ENCODE results near the gene TNIK.

The TNIK gene

GRCh38 chr3:171376596-171376947 lies 83.6 kb downstream of the TNIK start:
- peak overlapping the region; percentile 61 for H3K27ac ChIP-seq (ENCODE audit: low read length, poor library complexity, severe bottlenecking)
- H3K36me3 ChIP-seq (ENCODE audit: control insufficient read depth in 1 of 2, insufficient read depth in 2 of 2, low read depth in 1 of 2, low read length in 2 of 2): no peaks in the 10 kb centered on the region
- no peak overlapping the region for H2AK5ac ChIP-seq (ENCODE audit: low read length, severe bottlenecking)
- no peak overlapping the region for H3K23ac ChIP-seq (ENCODE audit: low read length in 2 of 2)
- no peak overlapping the region for H3K4me2 ChIP-seq (ENCODE audit: low read length, poor library complexity, severe bottlenecking)
- no peaks in the 10 kb centered on the region for H3K27me3 ChIP-seq (ENCODE audit: control insufficient read depth in 1 of 2, insufficient read depth in 1 of 2, low read length in 2 of 2)
- no peak overlapping the region for H2BK5ac ChIP-seq (ENCODE audit: low read depth, low read length, poor library complexity, severe bottlenecking)
- H3K4me1 ChIP-seq (ENCODE audit: control insufficient read depth, insufficient read depth, low read depth, low read length): peaks cover 14% of the 10 kb centered on the region
- no peak overlapping the region for H4K8ac ChIP-seq (ENCODE audit: low read length)
- H3K9ac ChIP-seq (ENCODE audit: low read length): no peak overlapping the region
- no peak overlapping the region for H3K4me3 ChIP-seq (ENCODE audit: insufficient read depth in 1 of 2, low read depth in 1 of 2, low read length in 2 of 2)
- H3K18ac ChIP-seq (ENCODE audit: low read depth in 1 of 2, low read length in 2 of 2): no peak overlapping the region
- no peak for DNase-seq
- no peak overlapping the region for H2BK15ac ChIP-seq (ENCODE audit: low read depth, poor library complexity, severe bottlenecking)
- H4K91ac ChIP-seq (ENCODE audit: low read length): no peak overlapping the region
- H2BK12ac ChIP-seq (ENCODE audit: low read length in 2 of 2): peak overlapping the region in 1 of 2 experiments; percentile 56
- no peak overlapping the region for H2BK120ac ChIP-seq (ENCODE audit: low read depth, low read length)
- H3K14ac ChIP-seq (ENCODE audit: low read length in 2 of 2): no peak overlapping the region
- no peaks in the 10 kb centered on the region for H3K9me3 ChIP-seq (ENCODE audit: control insufficient read depth, low read length)
- H2AFZ ChIP-seq (ENCODE audit: low read depth, low read length): no peak overlapping the region
- H3K4ac ChIP-seq (ENCODE audit: low read depth in 1 of 2, low read length in 2 of 2): no peak overlapping the region
- peaks cover 28% of the 10 kb centered on the region for H3K79me1 ChIP-seq (replicated peaks; ENCODE audit: low read length, poor library complexity, severe bottlenecking)

- Histone ChIP-seq H3K9me3 (ENCODE audit: control insufficient read depth, low read length) (no peaks in the 10 kb centered on the region), H3K27ac (ENCODE audit: low read length, poor library complexity, severe bottlenecking) (peak overlapping the region; percentile 61), H3K23ac (ENCODE audit: low read length in 2 of 2) (no peak overlapping the region), H2BK12ac (ENCODE audit: low read length in 2 of 2) (peak overlapping the region in 1 of 2 experiments; percentile 75), H3K27me3 (ENCODE audit: control insufficient read depth in 1 of 2, insufficient read depth in 1 of 2, low read length in 2 of 2) (no peaks in the 10 kb centered on the region), H2AK5ac (ENCODE audit: low read length, severe bottlenecking) (peak overlapping the region; percentile 49), H3K14ac (ENCODE audit: low read length in 2 of 2) (no peak overlapping the region), H2BK120ac (ENCODE audit: low read depth, low read length) (no peak overlapping the region), H3K9ac (ENCODE audit: low read length) (no peak overlapping the region), H3K4me1 (ENCODE audit: control insufficient read depth, insufficient read depth, low read depth, low read length) (peaks cover 14% of the 10 kb centered on the region), H4K91ac (ENCODE audit: low read length) (no peak overlapping the region), H2AFZ (ENCODE audit: low read depth, low read length) (no peak overlapping the region), H2BK5ac (ENCODE audit: low read depth, low read length, poor library complexity, severe bottlenecking) (no peak overlapping the region), H3K4me2 (ENCODE audit: low read length, poor library complexity, severe bottlenecking) (no peak overlapping the region), H3K4ac (ENCODE audit: low read depth in 1 of 2, low read length in 2 of 2) (peak overlapping the region in 1 of 2 experiments; percentile 60), H3K79me1 (replicated peaks; ENCODE audit: low read length, poor library complexity, severe bottlenecking) (peaks cover 27% of the 10 kb centered on the region), H4K8ac (ENCODE audit: low read length) (peak overlapping the region; percentile 9), H3K36me3 (ENCODE audit: control insufficient read depth in 1 of 2, insufficient read depth in 2 of 2, low read depth in 1 of 2, low read length in 2 of 2) (no peaks in the 10 kb centered on the region), H2BK15ac (ENCODE audit: low read depth, poor library complexity, severe bottlenecking) (no peak overlapping the region), H3K4me3 (ENCODE audit: insufficient read depth in 1 of 2, low read depth in 1 of 2, low read length in 2 of 2) (no peak overlapping the region), H3K18ac (ENCODE audit: low read depth in 1 of 2, low read length in 2 of 2) (peak overlapping the region; percentile 41 to 81)
- 70% methylated on average over 9 of the region's 11 CpGs for WGBS
- peak; percentile 85 for DNase-seq
These were observed 84.3 kb downstream of the TNIK start for GRCh38 chr3:171375666-171376595.

- Histone ChIP-seq H3K23ac (ENCODE audit: low read length in 2 of 2) (no peak overlapping the region), H3K4me2 (ENCODE audit: low read length, poor library complexity, severe bottlenecking) (no peak overlapping the region), H3K9ac (ENCODE audit: low read length) (peak overlapping the region; percentile 49), H2BK12ac (ENCODE audit: low read length in 2 of 2) (no peak overlapping the region), H2BK15ac (ENCODE audit: low read depth, poor library complexity, severe bottlenecking) (no peak overlapping the region), H3K4me1 (ENCODE audit: control insufficient read depth, insufficient read depth, low read depth, low read length) (peaks cover 13% of the 10 kb centered on the region), H2AFZ (ENCODE audit: low read depth, low read length) (no peak overlapping the region), H3K4ac (ENCODE audit: low read depth in 1 of 2, low read length in 2 of 2) (no peak overlapping the region), H3K4me3 (ENCODE audit: insufficient read depth in 1 of 2, low read depth in 1 of 2, low read length in 2 of 2) (no peak overlapping the region), H3K27ac (ENCODE audit: low read length, poor library complexity, severe bottlenecking) (no peak overlapping the region), H3K27me3 (ENCODE audit: control insufficient read depth in 1 of 2, insufficient read depth in 1 of 2, low read length in 2 of 2) (no peaks in the 10 kb centered on the region), H4K91ac (ENCODE audit: low read length) (no peak overlapping the region), H3K9me3 (ENCODE audit: control insufficient read depth, low read length) (no peaks in the 10 kb centered on the region), H2AK5ac (ENCODE audit: low read length, severe bottlenecking) (peak overlapping the region; percentile 49), H2BK5ac (ENCODE audit: low read depth, low read length, poor library complexity, severe bottlenecking) (no peak overlapping the region), H2BK120ac (ENCODE audit: low read depth, low read length) (no peak overlapping the region), H3K18ac (ENCODE audit: low read depth in 1 of 2, low read length in 2 of 2) (no peak overlapping the region), H3K36me3 (ENCODE audit: control insufficient read depth in 1 of 2, insufficient read depth in 2 of 2, low read depth in 1 of 2, low read length in 2 of 2) (no peaks in the 10 kb centered on the region), H4K8ac (ENCODE audit: low read length) (no peak overlapping the region), H3K79me1 (replicated peaks; ENCODE audit: low read length, poor library complexity, severe bottlenecking) (peaks cover 30% of the 10 kb centered on the region), H3K14ac (ENCODE audit: low read length in 2 of 2) (no peak overlapping the region)
- WGBS: 7% methylated on average over 2 of the region's 3 CpGs
- DNase-seq: peak; percentile 78
These were observed 85.4 kb downstream of the TNIK start for GRCh38 chr3:171374661-171375285.

- peak; percentile 53 for DNase-seq
- Histone ChIP-seq H2BK5ac (ENCODE audit: low read depth, low read length, poor library complexity, severe bottlenecking) (no peak overlapping the region), H2BK15ac (ENCODE audit: low read depth, poor library complexity, severe bottlenecking) (no peak overlapping the region), H2BK12ac (ENCODE audit: low read length in 2 of 2) (no peak overlapping the region), H3K4me1 (ENCODE audit: control insufficient read depth, insufficient read depth, low read depth, low read length) (peaks cover 11% of the 10 kb centered on the region), H3K14ac (ENCODE audit: low read length in 2 of 2) (no peak overlapping the region), H3K4me2 (ENCODE audit: low read length, poor library complexity, severe bottlenecking) (no peak overlapping the region), H3K79me1 (replicated peaks; ENCODE audit: low read length, poor library complexity, severe bottlenecking) (peaks cover 30% of the 10 kb centered on the region), H4K8ac (ENCODE audit: low read length) (no peak overlapping the region), H3K4ac (ENCODE audit: low read depth in 1 of 2, low read length in 2 of 2) (no peak overlapping the region), H3K27me3 (ENCODE audit: control insufficient read depth in 1 of 2, insufficient read depth in 1 of 2, low read length in 2 of 2) (no peaks in the 10 kb centered on the region), H3K9ac (ENCODE audit: low read length) (peak overlapping the region; percentile 49), H2BK120ac (ENCODE audit: low read depth, low read length) (no peak overlapping the region), H3K27ac (ENCODE audit: low read length, poor library complexity, severe bottlenecking) (peak overlapping the region; percentile 13), H2AFZ (ENCODE audit: low read depth, low read length) (no peak overlapping the region), H4K91ac (ENCODE audit: low read length) (no peak overlapping the region), H3K36me3 (ENCODE audit: control insufficient read depth in 1 of 2, insufficient read depth in 2 of 2, low read depth in 1 of 2, low read length in 2 of 2) (no peaks in the 10 kb centered on the region), H2AK5ac (ENCODE audit: low read length, severe bottlenecking) (no peak overlapping the region), H3K4me3 (ENCODE audit: insufficient read depth in 1 of 2, low read depth in 1 of 2, low read length in 2 of 2) (no peak overlapping the region), H3K18ac (ENCODE audit: low read depth in 1 of 2, low read length in 2 of 2) (no peak overlapping the region), H3K9me3 (ENCODE audit: control insufficient read depth, low read length) (no peaks in the 10 kb centered on the region), H3K23ac (ENCODE audit: low read length in 2 of 2) (no peak overlapping the region)
- WGBS: 20% methylated on average over 1 of the region's 1 CpG
These were observed 85.9 kb downstream of the TNIK start for GRCh38 chr3:171374260-171374659.
